ENCODE measurements around the gene CKAP2L.
"Not testable (repeated sequence)": the region's sequence is repeated elsewhere in the genome, so short reads cannot be mapped to it uniquely, and the experiment has no call there.

CKAP2L gene

GRCh38 chr2:112718863-112719370 lies 45.5 kb downstream of the CKAP2L start:
- DNase-seq (ENCODE audit: low read depth) = no peak
- no peak overlapping the region for H3K4me3 ChIP-seq (ENCODE audit: low read depth, low read length)
- no peak for TF ChIP-seq CTCF (IDR thresholded peaks at IDR 0.05; ENCODE audit: control insufficient read depth, extremely low read depth, insufficient read depth)

GRCh38 chr2:112716826-112717352 lies 47.5 kb downstream of the CKAP2L start:
- H3K4me3 ChIP-seq (ENCODE audit: low read depth, low read length); DNase-seq (ENCODE audit: low read depth): not testable (repeated sequence)

DNA sequence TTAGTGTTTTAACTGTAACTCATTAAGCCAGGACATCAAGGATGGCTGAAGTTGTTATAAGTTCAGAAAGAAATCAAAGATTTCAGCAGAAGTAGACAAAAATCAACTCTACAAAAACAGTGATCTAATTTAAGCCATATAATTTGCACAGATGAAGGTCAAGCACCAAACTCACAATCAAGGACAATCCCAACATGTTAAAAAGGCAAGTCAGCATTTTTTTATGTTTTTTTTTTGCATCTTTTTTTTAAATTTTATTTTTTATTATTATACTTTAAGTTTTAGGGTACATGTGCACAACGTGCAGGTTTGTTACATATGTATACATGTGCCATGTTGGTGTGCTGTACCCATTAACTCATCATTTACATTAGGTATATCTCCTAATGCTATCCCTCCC lies 48.3 kb downstream of the CKAP2L start:
- not testable (repeated sequence) for DNase-seq (ENCODE audit: low read depth); H3K4me3 ChIP-seq (ENCODE audit: low read depth, low read length)

DNA sequence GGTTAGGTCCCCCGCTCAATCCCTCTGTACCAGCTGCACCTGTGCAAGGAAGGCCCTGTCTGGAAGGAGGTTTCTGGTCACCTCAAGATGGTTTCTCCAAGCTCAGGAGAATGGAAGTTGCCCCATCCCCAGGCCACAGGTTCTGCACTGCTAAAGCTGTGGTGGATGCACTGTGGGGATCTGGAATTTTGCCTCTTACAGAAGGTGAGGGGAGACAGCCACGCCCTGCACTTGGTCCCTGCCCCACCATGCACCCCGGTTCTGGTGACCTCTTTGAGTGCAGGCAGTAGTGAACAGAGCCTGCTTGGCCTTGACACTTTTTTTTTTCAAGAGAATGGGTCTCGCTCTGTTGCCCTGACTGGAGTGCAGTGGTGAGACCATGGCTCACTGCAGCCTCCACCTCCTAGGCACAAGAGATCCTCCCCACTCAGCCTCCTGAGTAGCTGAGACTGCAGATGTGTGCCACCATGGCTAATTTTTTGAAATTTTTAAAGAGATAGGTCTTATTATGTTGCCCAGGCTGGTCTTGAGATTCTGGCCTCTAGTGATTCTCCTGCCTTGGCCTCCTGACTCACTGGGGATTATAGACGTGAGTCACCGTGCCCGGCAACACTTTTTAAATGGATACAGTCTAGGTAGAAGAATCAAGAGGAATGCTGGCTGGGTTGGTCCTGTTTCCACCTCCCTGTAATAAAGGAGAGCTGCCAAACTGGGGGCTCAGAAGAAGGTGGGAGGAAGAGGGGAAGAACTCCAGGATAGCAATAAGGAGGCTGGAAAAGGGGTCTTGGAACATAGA lies 49.4 kb downstream of the CKAP2L start:
- no peak for DNase-seq (ENCODE audit: low read depth)
- no peak overlapping the region for H3K4me3 ChIP-seq (ENCODE audit: low read depth, low read length)
- no peak for TF ChIP-seq CTCF (IDR thresholded peaks at IDR 0.05; ENCODE audit: control insufficient read depth, extremely low read depth, insufficient read depth)

DNA sequence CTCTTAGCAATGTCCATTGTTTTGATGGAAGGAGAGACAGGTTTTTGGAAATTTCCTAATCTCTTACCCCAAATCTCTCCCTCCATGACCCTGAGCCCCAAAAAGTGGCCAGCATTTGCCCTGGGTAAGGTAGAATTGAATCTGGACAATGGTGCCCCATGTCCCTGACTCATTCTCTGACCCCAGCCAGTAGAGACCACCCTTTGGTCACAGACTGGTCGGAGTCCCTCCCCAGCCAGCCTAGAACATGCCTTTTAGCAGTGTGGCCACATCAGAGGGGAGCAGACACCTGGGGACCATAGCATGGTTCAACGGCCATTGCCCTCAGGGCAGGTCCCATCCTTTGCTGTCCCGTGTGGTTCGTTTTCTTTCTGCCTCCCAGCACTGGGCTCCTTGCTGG lies 50.1 kb downstream of the CKAP2L start:
- no peak for TF ChIP-seq CTCF (IDR thresholded peaks at IDR 0.05; ENCODE audit: control insufficient read depth, extremely low read depth, insufficient read depth)
- DNase-seq (ENCODE audit: low read depth) = no peak

DNA sequence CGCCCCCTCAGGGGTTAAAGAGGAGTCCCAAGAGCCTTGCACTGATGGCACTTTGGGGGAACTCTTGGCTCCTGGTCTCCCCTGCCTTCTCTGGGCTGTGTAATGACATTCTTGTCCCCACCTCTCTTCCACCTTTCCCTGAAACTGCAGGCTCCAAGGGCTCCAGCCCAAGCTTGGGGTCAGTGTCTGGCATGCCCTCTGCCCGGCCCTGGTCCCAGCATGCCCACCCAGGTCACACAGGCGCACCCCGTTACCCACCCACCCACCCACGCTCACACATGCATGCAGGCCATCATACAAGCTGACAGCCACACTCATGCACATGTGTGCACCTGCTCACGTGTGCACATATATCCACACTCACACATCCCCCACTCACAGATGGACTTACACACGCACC lies 50.5 kb downstream of the CKAP2L start:
- no peak for TF ChIP-seq CTCF (IDR thresholded peaks at IDR 0.05; ENCODE audit: control insufficient read depth, extremely low read depth, insufficient read depth)
- no peak overlapping the region for H3K4me3 ChIP-seq (ENCODE audit: low read depth, low read length)
- no peak for DNase-seq (ENCODE audit: low read depth)

More for the DNA sequence above, 50.1 kb downstream of the CKAP2L start:
- no peak overlapping the region for H3K4me3 ChIP-seq (ENCODE audit: low read depth, low read length)

GRCh38 chr2:112713585-112713925 lies 50.9 kb downstream of the CKAP2L start:
- no peak for DNase-seq (ENCODE audit: low read depth)
- no peak for TF ChIP-seq CTCF (IDR thresholded peaks at IDR 0.05; ENCODE audit: control insufficient read depth, extremely low read depth, insufficient read depth)
- no peak overlapping the region for H3K4me3 ChIP-seq (ENCODE audit: low read depth, low read length)

Measured in LNCaP clone FGC (cell line).